K562 (cell line): ENCODE measurements around the gene PDIA5. TPM values are rescaled to one million over a fixed set of nuclear protein-coding genes. Genes with fewer than 3 reads are reported as not detected.
A peak's percentile ranks its signal among the peaks of the same experiment; 100 is the strongest.

ENCODE experiments used
- ATAC-seq: fragments of 200-7000 bp; cut with Tn5 transposase; 3 replicates; pipeline ENCODE4 v1.9.1; 2020; ENCODE audit warnings: moderate library complexity
- BruUV-seq: library from RNA; stranded (reverse); fragments of 400-500 nt; replicated peaks from 2 replicates; lab custom pipeline; 2021; lab: Mats Ljungman, UMichigan
- CTCF ChIA-PET: fragments of 300-600 bp; formaldehyde crosslinking; extraction: SDS; loops from one replicate; lab custom pipeline; 2021; ENCODE audit warnings: low intra/inter-chr PET ratio; lab: Yijun Ruan, JAX
- POLR2A ChIA-PET: fragments of 300-600, 350-650 bp; sonication (Branson Sonifier 250); formaldehyde crosslinking; extraction: SDS; loops from one replicate; lab custom pipeline; 2021; ENCODE audit warnings: antibody characterized with exemption, inconsistent platforms; lab: Yijun Ruan, JAX
- DNase-seq, 4 experiments: peaks; one replicate each; pipeline versions ENCODE4 v3.0.0 to v3.0.0-alpha.2; 2011 to 2018; ENCODE audit warnings: low spot score in 3 of 4, mixed read lengths in 3 of 4; ENCODE audit errors: extremely low read depth in 1 of 4
- FAIRE-seq: peaks from 2 replicates; lab custom pipeline; 2011; peaks lifted over from hg19 to GRCh38; lab: Jason Lieb, UNC
- H2AFZ ChIP-seq: 2 replicates; pipeline ENCODE4 v1.6.0; 2011; ENCODE audit warnings: low read depth, low read length, control low read depth, inconsistent platforms
- H3K27ac ChIP-seq: fragments of 200-600 bp; 3 replicates; pipeline ENCODE4 v1.8.0; 2011; ENCODE audit warnings: low read depth, mild to moderate bottlenecking, control low read depth, inconsistent platforms, low read length, moderate library complexity, mixed read lengths; ENCODE audit errors: extremely low read depth
- H3K27me3 ChIP-seq, 2 experiments: fragments of 300-600 bp in 1 of 2; 2 replicates in 1 of 2; 3 replicates in 1 of 2; pipeline versions ENCODE4 v1.6.0 to v1.8.0; 2011; ENCODE audit warnings: inconsistent platforms in 2 of 2, low read length in 2 of 2, mild to moderate bottlenecking in 1 of 2, mixed read lengths in 1 of 2, moderate library complexity in 1 of 2; ENCODE audit not compliant: control insufficient read depth in 2 of 2, insufficient read depth in 2 of 2
- H3K36me3 ChIP-seq: fragments of 300-600 bp; 3 replicates; pipeline ENCODE4 v1.8.0; 2011; ENCODE audit warnings: mild to moderate bottlenecking, low read length, inconsistent platforms; ENCODE audit not compliant: control insufficient read depth, insufficient read depth
- H3K4me1 ChIP-seq, 2 experiments: fragments of 200-600 bp in 1 of 2; replicated peaks in 1 of 2; 2 replicates in 1 of 2; 3 replicates in 1 of 2; pipeline versions ENCODE4 v1.5.1 to v1.8.0; 2011; ENCODE audit warnings: inconsistent platforms in 2 of 2, low read length in 2 of 2, mild to moderate bottlenecking in 1 of 2, mixed read lengths in 1 of 2, moderate library complexity in 1 of 2; ENCODE audit not compliant: control insufficient read depth in 2 of 2, insufficient read depth in 2 of 2
- H3K4me2 ChIP-seq: 2 replicates; pipeline ENCODE4 v1.6.1; 2011; ENCODE audit warnings: low read length, control low read depth, inconsistent platforms, mixed read lengths; ENCODE audit not compliant: insufficient read depth
- H3K4me3 ChIP-seq: fragments of 200-600 bp; sonication (generic), shearing (Covaris generic); 2 replicates; pipeline ENCODE4 v1.5.1; 2016; ENCODE audit warnings: control low read depth, inconsistent platforms
- H3K79me2 ChIP-seq: fragments of 200-600 bp; 3 replicates; pipeline ENCODE4 v1.8.0; 2011; ENCODE audit warnings: low read length, inconsistent platforms; ENCODE audit not compliant: control insufficient read depth, insufficient read depth
- H3K9ac ChIP-seq, 2 experiments: 2 replicates each; pipeline versions ENCODE4 v1.6.0 to v1.6.1; 2011; ENCODE audit warnings: low read depth in 2 of 2, low read length in 2 of 2, control low read depth in 1 of 2, inconsistent platforms in 1 of 2, mild to moderate bottlenecking in 1 of 2, mixed read lengths in 1 of 2; ENCODE audit not compliant: insufficient read depth in 1 of 2
- H3K9me1 ChIP-seq: one replicate; pipeline ENCODE4 v1.6.0; 2011; ENCODE audit warnings: inconsistent platforms, mild to moderate bottlenecking, low read length, moderate library complexity; ENCODE audit not compliant: control insufficient read depth, insufficient read depth
- H3K9me3 ChIP-seq: replicated peaks from 2 replicates; pipeline ENCODE4 v1.5.1; 2011; ENCODE audit warnings: low read depth, low read length, inconsistent platforms; ENCODE audit not compliant: control insufficient read depth, insufficient read depth
- H4K20me1 ChIP-seq: replicated peaks from 2 replicates; pipeline ENCODE4 v1.6.1; 2011; ENCODE audit warnings: low read length, inconsistent platforms, mixed read lengths; ENCODE audit not compliant: control insufficient read depth, insufficient read depth
- ETV5 ChIP-seq: sonication (generic); formaldehyde crosslinking; IDR thresholded peaks from 2 replicates; pipeline ENCODE4 v1.4.0; 2020; ENCODE audit warnings: low read depth, mild to moderate bottlenecking, missing genetic modification reagents
- IRF2 ChIP-seq: sonication (generic); formaldehyde crosslinking; IDR thresholded peaks from 2 replicates; pipeline ENCODE4 v1.8.1; 2022; ENCODE audit warnings: mild to moderate bottlenecking, missing genetic modification reagents
- KLF16 ChIP-seq: IDR thresholded peaks from 2 replicates; pipeline ENCODE4 v1.6.1; 2016; ENCODE audit warnings: antibody characterized with exemption
- MAFF ChIP-seq: IDR thresholded peaks from 2 replicates; pipeline ENCODE4 v1.6.1; 2012; ENCODE audit warnings: low read length, improper control_type of control experiment
- MXI1 ChIP-seq: IDR thresholded peaks from 2 replicates; pipeline ENCODE4 v1.6.1; 2011; ENCODE audit warnings: low read depth, mild to moderate bottlenecking, improper control_type of control experiment, low read length
- POLR3A ChIP-seq: IDR thresholded peaks from 2 replicates; pipeline ENCODE4 v1.6.1; 2011; ENCODE audit warnings: borderline replicate concordance, mild to moderate bottlenecking, moderate library complexity; ENCODE audit not compliant: insufficient read length, insufficient read depth; ENCODE audit errors: extremely low read depth
- RBM15 ChIP-seq: fragments of 200-400 bp; formaldehyde crosslinking; IDR thresholded peaks from 2 replicates; pipeline ENCODE4 v1.6.1; 2018; ENCODE audit warnings: mild to moderate bottlenecking, low read length, moderate library complexity; ENCODE audit not compliant: insufficient read depth
- RUNX1 ChIP-seq: sonication (generic); IDR thresholded peaks from 2 replicates; pipeline ENCODE4 v1.6.1; 2016; ENCODE audit warnings: antibody characterized with exemption, low read depth
- SP1 ChIP-seq: sonication (generic); formaldehyde crosslinking; IDR thresholded peaks from 2 replicates; pipeline ENCODE4 v1.8.1; 2022; ENCODE audit warnings: mild to moderate bottlenecking, missing genetic modification reagents
- STAT5A ChIP-seq: IDR thresholded peaks from 2 replicates; pipeline ENCODE4 v1.6.1; 2012; ENCODE audit warnings: low read length, inconsistent platforms, borderline replicate concordance
- STAT5B ChIP-seq: fragments of 250-450 bp; sonication (Bioruptor Pico); IDR thresholded peaks from 2 replicates; pipeline ENCODE4 v1.8.0; 2021; ENCODE audit warnings: mild to moderate bottlenecking, inconsistent platforms
- TCFL5 ChIP-seq: fragments of 250-450 bp; sonication (Bioruptor Pico); conservative IDR thresholded peaks from 2 replicates; pipeline ENCODE4 v1.6.1; 2021; ENCODE audit warnings: mild to moderate bottlenecking, moderate library complexity, matching md5 sums
- XRCC4 ChIP-seq: IDR thresholded peaks from one replicate; pipeline ENCODE4 v1.6.1; 2011; ENCODE audit not compliant: insufficient read depth, insufficient read length; ENCODE audit errors: extremely low read depth
- ZNF197 ChIP-seq: fragments of 200-800 bp; sonication (Bioruptor generic); IDR thresholded peaks from 2 replicates; pipeline ENCODE4 v1.6.1; 2016; ENCODE audit warnings: low read depth, missing genetic modification characterization, missing compliant biosample characterization
- ZNF3 ChIP-seq: fragments of 250-450 bp; sonication (Bioruptor Pico); IDR thresholded peaks from 2 replicates; pipeline ENCODE4 v1.5.0; 2021; ENCODE audit warnings: mild to moderate bottlenecking, moderate library complexity
- WGBS: fragments of 100-300 bp; shearing (Covaris generic); methylation state at CpG from one replicate; pipeline ENCODE4 v1.1.6; 2016; ENCODE audit warnings: low coverage, mixed read lengths; ENCODE audit not compliant: insufficient coverage; ENCODE audit errors: missing lambda C conversion rate; 5-methylcytosine and 5-hydroxymethylcytosine counted together
- in situ Hi-C: fragments of 300-500 bp; cut with MboI; formaldehyde crosslinking; loops from 4 replicates; pipeline ENCODE4 v1.15.0; 2018; ENCODE audit warnings: inconsistent platforms, mixed read lengths
- intact Hi-C: fragments of 100-400 bp; cut with micrococcal nuclease; formaldehyde crosslinking; loops from 2 replicates; pipeline ENCODE4 v1.14.2; 2022
- polyA plus RNA-seq, 8 experiments: library from polyadenylated mRNA; depleted of rRNA in 4 of 8; stranded (reverse) in 5 of 8; unstranded in 3 of 8; fragments of >200 nt; fragmentation: Nextera tagmentation in 2 of 8; fragmentation: Illumina TruSeq in 1 of 8; extraction: Ambion mirVana in 2 of 8; extraction: Trizol in 1 of 8; gene quantifications; 2 replicates each; pipeline versions ENCODE4 v1.2.1 to v1.2.3, GENCODE V29; 2011 to 2014; ENCODE audit warnings: inconsistent platforms in 1 of 8, missing spikeins in 1 of 8
- total RNA-seq, 7 experiments: library from RNA; depleted of rRNA in 6 of 7; stranded (reverse); fragments of >200 nt in 6 of 7; fragmentation: Illumina TruSeq in 2 of 7; extraction: Trizol in 2 of 7; gene quantifications; 2 replicates each; pipeline versions ENCODE4 v1.2.1 to v1.2.3, GENCODE V29; 2011 to 2021; ENCODE audit warnings: low replicate concordance in 1 of 7
- TF ChIP-seq, protein P1 (sequence below): fragments of 200-800 bp; sonication (Bioruptor generic); IDR thresholded peaks from 2 replicates; pipeline ENCODE4 v1.6.1; 2016; ENCODE audit warnings: missing genetic modification characterization, missing compliant biosample characterization

The PDIA5 gene
- total and polyA plus RNA-seq, 9 of the 15 experiments (the other 6 are each of a cell fraction or from before 2014, with no cell fraction given) = 3.4 to 31.8 (median 19.6) TPM

DNA sequence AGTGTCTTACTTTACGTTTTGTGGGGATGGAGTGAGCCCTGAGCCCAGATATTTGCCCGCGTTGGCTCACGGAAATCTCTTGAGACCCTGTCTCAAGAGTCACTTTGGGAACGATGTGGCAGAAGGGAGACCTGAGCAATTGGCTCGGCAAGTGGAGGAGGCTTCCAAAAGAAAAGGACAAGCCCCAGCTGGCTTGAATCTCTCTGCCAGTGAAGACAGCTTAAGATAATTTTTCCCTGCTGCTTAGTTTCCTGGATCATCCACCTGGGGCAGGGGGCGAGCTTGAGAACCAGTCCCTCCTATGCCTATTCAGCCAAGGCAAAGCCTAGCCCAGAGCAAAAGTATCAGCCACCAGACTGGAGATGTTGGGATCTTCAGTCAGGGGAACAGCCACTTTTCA is 135.6 kb downstream of the PDIA5 start:
- TF ChIP-seq ETV5 (CRISPR knock-in tag) (no peak), MXI1 (no peak), RBM15 (no peak), POLR3A (no peak), XRCC4 (no peak), STAT5A (no peak), ZNF197 (CRISPR knock-in tag) (no peak), IRF2 (CRISPR knock-in tag) (no peak), STAT5B (no peak), SP1 (no peak), TCFL5 (CRISPR knock-in tag) (no peak), RUNX1 (no peak), KLF16 (no peak), ZNF3 (CRISPR knock-in tag) (no peak), MAFF (no peak)
- TF ChIP-seq, protein P1, sequence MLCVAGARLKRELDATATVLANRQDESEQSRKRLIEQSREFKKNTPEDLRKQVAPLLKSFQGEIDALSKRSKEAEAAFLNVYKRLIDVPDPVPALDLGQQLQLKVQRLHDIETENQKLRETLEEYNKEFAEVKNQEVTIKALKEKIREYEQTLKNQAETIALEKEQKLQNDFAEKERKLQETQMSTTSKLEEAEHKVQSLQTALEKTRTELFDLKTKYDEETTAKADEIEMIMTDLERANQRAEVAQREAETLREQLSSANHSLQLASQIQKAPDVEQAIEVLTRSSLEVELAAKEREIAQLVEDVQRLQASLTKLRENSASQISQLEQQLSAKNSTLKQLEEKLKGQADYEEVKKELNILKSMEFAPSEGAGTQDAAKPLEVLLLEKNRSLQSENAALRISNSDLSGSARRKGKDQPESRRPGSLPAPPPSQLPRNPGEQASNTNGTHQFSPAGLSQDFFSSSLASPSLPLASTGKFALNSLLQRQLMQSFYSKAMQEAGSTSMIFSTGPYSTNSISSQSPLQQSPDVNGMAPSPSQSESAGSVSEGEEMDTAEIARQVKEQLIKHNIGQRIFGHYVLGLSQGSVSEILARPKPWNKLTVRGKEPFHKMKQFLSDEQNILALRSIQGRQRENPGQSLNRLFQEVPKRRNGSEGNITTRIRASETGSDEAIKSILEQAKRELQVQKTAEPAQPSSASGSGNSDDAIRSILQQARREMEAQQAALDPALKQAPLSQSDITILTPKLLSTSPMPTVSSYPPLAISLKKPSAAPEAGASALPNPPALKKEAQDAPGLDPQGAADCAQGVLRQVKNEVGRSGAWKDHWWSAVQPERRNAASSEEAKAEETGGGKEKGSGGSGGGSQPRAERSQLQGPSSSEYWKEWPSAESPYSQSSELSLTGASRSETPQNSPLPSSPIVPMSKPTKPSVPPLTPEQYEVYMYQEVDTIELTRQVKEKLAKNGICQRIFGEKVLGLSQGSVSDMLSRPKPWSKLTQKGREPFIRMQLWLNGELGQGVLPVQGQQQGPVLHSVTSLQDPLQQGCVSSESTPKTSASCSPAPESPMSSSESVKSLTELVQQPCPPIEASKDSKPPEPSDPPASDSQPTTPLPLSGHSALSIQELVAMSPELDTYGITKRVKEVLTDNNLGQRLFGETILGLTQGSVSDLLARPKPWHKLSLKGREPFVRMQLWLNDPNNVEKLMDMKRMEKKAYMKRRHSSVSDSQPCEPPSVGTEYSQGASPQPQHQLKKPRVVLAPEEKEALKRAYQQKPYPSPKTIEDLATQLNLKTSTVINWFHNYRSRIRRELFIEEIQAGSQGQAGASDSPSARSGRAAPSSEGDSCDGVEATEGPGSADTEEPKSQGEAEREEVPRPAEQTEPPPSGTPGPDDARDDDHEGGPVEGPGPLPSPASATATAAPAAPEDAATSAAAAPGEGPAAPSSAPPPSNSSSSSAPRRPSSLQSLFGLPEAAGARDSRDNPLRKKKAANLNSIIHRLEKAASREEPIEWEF (CRISPR knock-in tag) = no peak
- TSS peak; percentile 69 for BruUV-seq
- peak; percentile 40; the same call in 2 of the 3 replicates for ATAC-seq
- H2AFZ ChIP-seq = peak overlapping the region; percentile 98
- no peak for FAIRE-seq
- peak overlapping the region; percentile 94 to 97 for H3K9ac ChIP-seq
- H3K4me2 ChIP-seq = peak overlapping the region; percentile 96
- CTCF ChIA-PET = no interaction called here
- peaks cover 0 to 10% of the 10 kb centered on the region in 2 experiments; a peak in 3 of 5 replicates for H3K4me1 ChIP-seq
- H3K4me3 ChIP-seq = peak overlapping the region; percentile 98
- 0 out of 2 replicates have a peak, but pooled peaks cover 3% of the 10 kb centered on the region for H4K20me1 ChIP-seq
- H3K79me2 ChIP-seq = peaks cover 30% of the 10 kb centered on the region
- H3K9me1 ChIP-seq = no peaks in the 10 kb centered on the region
- H3K27ac ChIP-seq = peak overlapping the region; percentile 83
- H3K36me3 ChIP-seq = no peaks in the 10 kb centered on the region
- POLR2A ChIA-PET = no interaction called here
- WGBS = 0% methylated on average over 7 of the region's 7 CpGs
- H3K9me3 ChIP-seq = no peaks in the 10 kb centered on the region
- H3K27me3 ChIP-seq = no peaks in the 10 kb centered on the region
- intact Hi-C loops (no loop called here), in situ Hi-C loops (no loop called here)
- DNase-seq = peak in 3 of 4 experiments; percentile 10 to 16 (median 14)
